Thoracic aorta (tissue), 2 donors: Measurements from ENCODE around the gene NEDD9. TPM values are rescaled to one million over a fixed set of nuclear protein-coding genes. Genes with fewer than 3 reads are reported as not detected.

Experiments used
- ATAC-seq: fragments of 150-250 bp; one replicate; pipeline ENCODE4 v1.8.0; 2017; ENCODE audit warnings: low read depth; ENCODE audit not compliant: insufficient number of reproducible peaks, low FRiP score
- DNase-seq: peaks from one replicate; pipeline ENCODE4 v3.0.0-alpha.2; 2020; ENCODE audit warnings: low spot score
- H3K27ac ChIP-seq, 2 donors: fragments of 200-600 bp; sonication (generic); 1 replicate in 1 of 2; 2 replicates in 1 of 2; pipeline ENCODE4 v1.5.1; 2016; ENCODE audit warnings: mild to moderate bottlenecking in 2 of 2, moderate library complexity in 2 of 2
- H3K27me3 ChIP-seq: fragments of 200-600 bp; sonication (generic); replicated peaks from 2 replicates; pipeline ENCODE4 v1.6.0; 2016; ENCODE audit warnings: mild to moderate bottlenecking; ENCODE audit not compliant: insufficient read depth
- H3K36me3 ChIP-seq: fragments of 200-600 bp; sonication (generic); one replicate; pipeline ENCODE4 v1.5.1; 2016
- H3K4me1 ChIP-seq, 2 donors: fragments of 200-600 bp; sonication (generic); 1 replicate in 1 of 2; 2 replicates in 1 of 2; pipeline versions ENCODE4 v1.5.1 to v1.6.0; 2016; ENCODE audit warnings: low read depth in 2 of 2, mild to moderate bottlenecking in 1 of 2; ENCODE audit not compliant: control insufficient read depth in 1 of 2
- H3K4me3 ChIP-seq: fragments of 200-600 bp; sonication (generic); 2 replicates; pipeline ENCODE4 v1.5.1; 2016; ENCODE audit warnings: mild to moderate bottlenecking
- H3K9me3 ChIP-seq: fragments of 200-600 bp; sonication (generic); 2 replicates; pipeline ENCODE4 v1.5.1; 2016
- total RNA-seq, 2 donors: library from RNA; depleted of rRNA; stranded (reverse); fragments of >200 nt; gene quantifications; one replicate each; pipeline versions ENCODE4 v1.1.0 to v1.2.3, GENCODE V29; 2016
- TF ChIP-seq, protein P1 (sequence below): fragments of 200-600 bp; sonication (generic); IDR thresholded peaks from one replicate; pipeline ENCODE4 v1.5.1; 2019; ENCODE audit warnings: antibody characterized with exemption

The NEDD9 gene
- total RNA-seq, 2 donors from 2014 or later, result 122 to 181 TPM

DNA sequence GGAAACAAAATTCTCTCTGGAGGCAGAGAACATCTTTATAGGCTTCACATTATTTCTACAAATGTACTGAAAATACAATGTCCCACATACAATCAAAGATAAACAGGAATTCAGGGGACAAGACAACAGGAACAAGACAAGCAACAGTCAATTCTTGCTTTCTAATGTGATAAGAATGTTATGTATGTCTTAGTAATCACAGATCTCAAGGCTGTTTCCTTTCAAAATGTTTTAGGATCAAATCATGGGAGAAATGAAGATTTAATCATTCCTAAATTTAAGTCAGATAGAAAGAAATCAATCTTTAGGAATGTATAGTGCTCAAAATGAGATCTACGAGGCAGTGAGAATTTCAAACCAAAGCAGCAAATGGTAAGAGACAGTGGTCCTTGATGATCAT is 32.1 kb downstream of the NEDD9 start:
- H3K27me3 ChIP-seq, result no peaks in the 10 kb centered on the region
- H3K4me1 ChIP-seq, result peaks cover 65 to 94% of the 10 kb centered on the region in 2 donors
- H3K9me3 ChIP-seq, result no peaks in the 10 kb centered on the region
- TF ChIP-seq, protein P1, sequence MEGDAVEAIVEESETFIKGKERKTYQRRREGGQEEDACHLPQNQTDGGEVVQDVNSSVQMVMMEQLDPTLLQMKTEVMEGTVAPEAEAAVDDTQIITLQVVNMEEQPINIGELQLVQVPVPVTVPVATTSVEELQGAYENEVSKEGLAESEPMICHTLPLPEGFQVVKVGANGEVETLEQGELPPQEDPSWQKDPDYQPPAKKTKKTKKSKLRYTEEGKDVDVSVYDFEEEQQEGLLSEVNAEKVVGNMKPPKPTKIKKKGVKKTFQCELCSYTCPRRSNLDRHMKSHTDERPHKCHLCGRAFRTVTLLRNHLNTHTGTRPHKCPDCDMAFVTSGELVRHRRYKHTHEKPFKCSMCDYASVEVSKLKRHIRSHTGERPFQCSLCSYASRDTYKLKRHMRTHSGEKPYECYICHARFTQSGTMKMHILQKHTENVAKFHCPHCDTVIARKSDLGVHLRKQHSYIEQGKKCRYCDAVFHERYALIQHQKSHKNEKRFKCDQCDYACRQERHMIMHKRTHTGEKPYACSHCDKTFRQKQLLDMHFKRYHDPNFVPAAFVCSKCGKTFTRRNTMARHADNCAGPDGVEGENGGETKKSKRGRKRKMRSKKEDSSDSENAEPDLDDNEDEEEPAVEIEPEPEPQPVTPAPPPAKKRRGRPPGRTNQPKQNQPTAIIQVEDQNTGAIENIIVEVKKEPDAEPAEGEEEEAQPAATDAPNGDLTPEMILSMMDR, result no peak
- peaks cover 11% of the 10 kb centered on the region for H3K36me3 ChIP-seq
- peak overlapping the region in 1 of 2 donors; percentile 17 for H3K27ac ChIP-seq
- DNase-seq (no peak), ATAC-seq (no peak)
- no peak overlapping the region for H3K4me3 ChIP-seq

DNA sequence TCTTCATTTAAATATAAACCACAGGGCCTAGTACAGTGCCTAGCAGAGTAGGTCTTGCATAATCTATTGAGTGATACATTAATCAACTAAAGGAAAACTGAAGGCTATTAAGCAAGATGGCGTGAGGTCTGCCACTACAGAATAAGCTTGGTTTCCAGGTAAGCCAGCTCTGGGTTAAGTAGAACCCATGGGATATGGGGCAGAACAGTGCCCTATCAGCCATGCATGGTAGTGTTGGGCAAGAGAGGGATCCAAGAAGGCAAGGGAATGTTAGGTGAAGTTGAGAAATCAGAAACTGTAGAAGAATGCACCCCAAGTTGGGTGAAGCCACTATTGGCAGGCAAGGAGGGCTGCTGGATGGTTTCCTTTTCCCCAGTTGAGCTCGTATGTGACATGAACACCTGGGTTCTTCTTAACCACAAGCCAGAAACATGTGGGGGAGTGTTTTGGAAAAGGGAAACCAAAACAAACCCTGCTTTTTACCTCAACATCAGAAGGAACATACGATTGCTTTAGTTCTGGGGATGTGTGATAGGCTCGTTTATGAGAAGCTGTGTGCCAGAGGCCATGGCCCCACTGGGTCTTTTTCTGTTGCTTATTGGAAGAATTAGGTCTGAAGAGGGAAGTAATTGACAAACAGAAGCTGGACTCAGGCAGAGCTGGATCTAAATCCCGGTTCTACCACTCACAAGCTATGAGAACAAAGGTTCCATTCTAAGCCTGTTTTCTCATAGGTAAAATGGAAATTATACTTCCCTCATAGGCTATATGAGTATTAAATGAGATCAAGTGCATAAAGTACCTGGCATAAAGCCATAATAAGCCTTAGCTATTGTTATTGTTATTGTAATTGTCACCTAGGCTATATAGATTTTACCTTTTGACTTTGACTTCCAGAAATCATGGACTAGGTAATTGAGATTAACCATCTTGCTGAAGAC is 33.5 kb downstream of the NEDD9 start:
- Histone ChIP-seq H3K27me3 (no peaks in the 10 kb centered on the region), H3K9me3 (no peaks in the 10 kb centered on the region), H3K36me3 (peaks cover 11% of the 10 kb centered on the region), H3K4me1 (peaks cover 63 to 95% of the 10 kb centered on the region in 2 donors), H3K4me3 (no peak overlapping the region), H3K27ac (peak overlapping the region; percentile 74 to 78)
- no peak for DNase-seq
- no peak for ATAC-seq
- TF ChIP-seq, protein P1, result no peak

DNA sequence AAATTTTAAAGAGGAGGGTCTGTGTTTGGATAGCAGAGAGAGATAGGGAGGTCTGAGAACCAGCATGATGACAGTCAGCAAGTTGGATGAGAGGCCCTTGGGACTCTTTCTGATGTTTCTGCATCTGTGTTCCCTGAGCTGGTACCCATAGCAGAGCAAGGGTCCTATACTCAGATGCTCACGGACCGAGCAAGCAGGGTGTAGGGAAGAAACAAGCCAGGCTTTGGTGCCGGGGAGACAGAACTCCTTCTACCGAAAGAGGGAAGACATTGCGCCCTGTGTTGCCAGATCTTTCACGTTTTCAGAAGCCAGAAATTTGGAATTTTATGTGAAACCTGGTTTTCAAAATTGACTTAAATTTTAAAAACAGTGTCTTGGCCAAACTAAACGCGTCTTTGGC is 34.6 kb downstream of the NEDD9 start:
- Histone ChIP-seq H3K4me1 (peaks cover 54 to 85% of the 10 kb centered on the region in 2 donors), H3K9me3 (no peaks in the 10 kb centered on the region), H3K4me3 (peak overlapping the region; percentile 41), H3K27me3 (no peaks in the 10 kb centered on the region), H3K27ac (peak overlapping the region; percentile 74 to 78), H3K36me3 (peaks cover 14% of the 10 kb centered on the region)
- no peak for DNase-seq
- no peak for ATAC-seq
- TF ChIP-seq, protein P1, result no peak

DNA sequence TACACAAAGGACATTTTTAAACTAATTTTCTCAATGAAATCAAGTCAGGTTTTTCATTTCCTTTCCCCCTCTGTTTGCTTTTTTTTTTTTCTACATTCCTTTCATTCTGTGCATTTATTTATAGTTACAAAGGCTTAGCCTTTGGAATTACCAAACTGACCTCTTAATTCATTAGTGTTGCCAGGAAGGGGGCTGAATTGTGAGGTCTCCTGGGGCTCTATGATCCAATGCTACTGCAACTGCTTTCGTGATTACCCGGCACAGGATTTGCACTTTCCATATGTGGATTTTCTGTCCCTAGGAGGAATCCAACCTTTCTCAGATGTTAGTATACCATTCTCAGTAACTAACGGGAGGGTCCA is 35.3 kb downstream of the NEDD9 start:
- no peaks in the 10 kb centered on the region for H3K9me3 ChIP-seq
- peaks cover 47 to 78% of the 10 kb centered on the region in 2 donors for H3K4me1 ChIP-seq
- peaks cover 14% of the 10 kb centered on the region for H3K36me3 ChIP-seq
- H3K4me3 ChIP-seq, result peak overlapping the region; percentile 41
- no peaks in the 10 kb centered on the region for H3K27me3 ChIP-seq
- TF ChIP-seq, protein P1, result no peak
- H3K27ac ChIP-seq, result peak overlapping the region; percentile 74 to 78
- ATAC-seq (no peak), DNase-seq (no peak)

DNA sequence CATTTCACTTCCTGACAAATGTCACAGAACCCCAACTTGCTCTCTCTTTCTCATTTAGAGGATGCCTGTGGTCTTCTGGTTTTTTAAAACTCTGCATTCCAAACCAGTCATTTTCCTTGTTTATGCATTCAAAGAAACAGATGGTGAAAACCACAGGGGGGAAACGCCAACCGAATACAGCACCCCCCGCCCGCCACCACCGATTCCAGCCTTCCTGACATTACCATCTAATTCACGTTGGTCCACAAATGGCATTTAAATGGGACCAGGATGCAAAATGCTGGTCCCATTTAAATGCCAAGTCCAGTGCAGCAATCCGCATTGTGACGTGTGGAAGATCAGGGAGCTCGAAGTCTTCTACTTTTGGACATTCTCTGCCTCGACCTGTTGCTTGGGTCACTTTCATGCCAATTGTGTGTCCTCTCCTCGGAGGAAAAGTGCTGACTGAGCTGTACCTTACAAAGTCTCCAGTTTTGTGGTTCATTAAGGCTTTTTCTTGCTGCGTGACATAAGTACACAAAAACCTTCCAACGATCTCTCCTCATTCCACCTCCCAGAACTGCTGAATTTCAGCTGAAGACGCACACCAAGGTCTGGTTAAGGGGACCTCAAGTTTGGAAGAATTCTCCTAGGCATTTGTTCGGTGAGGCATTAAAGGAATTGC is 35.8 kb downstream of the NEDD9 start:
- no peak for ATAC-seq
- Histone ChIP-seq H3K36me3 (peaks cover 17% of the 10 kb centered on the region), H3K27me3 (no peaks in the 10 kb centered on the region), H3K4me1 (peaks cover 44 to 74% of the 10 kb centered on the region in 2 donors), H3K4me3 (peak overlapping the region; percentile 41), H3K27ac (peak overlapping the region; percentile 74 to 78), H3K9me3 (no peaks in the 10 kb centered on the region)
- TF ChIP-seq, protein P1, result no peak
- no peak for DNase-seq
